ENCODE measurements around the gene C2CD2. TPM values are rescaled to one million over a fixed set of nuclear protein-coding genes. Genes with fewer than 3 reads are reported as not detected.

Gene C2CD2
- total RNA-seq, 1 donor from 2014 or later: 4.6 TPM

DNA sequence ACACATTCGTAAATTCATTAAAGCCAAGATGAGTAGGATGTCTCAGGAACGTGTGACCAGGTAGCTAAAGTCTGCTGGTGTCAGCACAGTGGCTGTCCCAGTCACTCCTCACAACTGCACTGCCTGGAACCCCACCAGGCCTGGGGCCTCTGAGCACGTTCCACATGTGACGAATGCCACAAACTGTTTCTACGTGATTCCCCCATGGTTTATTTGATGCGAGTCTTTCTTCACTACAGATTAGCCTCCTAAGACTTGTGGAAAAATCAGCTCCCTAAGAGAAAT lies 107.8 kb downstream of the C2CD2 start:
- ATAC-seq (ENCODE audit: poor library complexity) (no peak), DNase-seq (no peak)
- intact Hi-C loops (cut with DNase I): no loop called here

DNA sequence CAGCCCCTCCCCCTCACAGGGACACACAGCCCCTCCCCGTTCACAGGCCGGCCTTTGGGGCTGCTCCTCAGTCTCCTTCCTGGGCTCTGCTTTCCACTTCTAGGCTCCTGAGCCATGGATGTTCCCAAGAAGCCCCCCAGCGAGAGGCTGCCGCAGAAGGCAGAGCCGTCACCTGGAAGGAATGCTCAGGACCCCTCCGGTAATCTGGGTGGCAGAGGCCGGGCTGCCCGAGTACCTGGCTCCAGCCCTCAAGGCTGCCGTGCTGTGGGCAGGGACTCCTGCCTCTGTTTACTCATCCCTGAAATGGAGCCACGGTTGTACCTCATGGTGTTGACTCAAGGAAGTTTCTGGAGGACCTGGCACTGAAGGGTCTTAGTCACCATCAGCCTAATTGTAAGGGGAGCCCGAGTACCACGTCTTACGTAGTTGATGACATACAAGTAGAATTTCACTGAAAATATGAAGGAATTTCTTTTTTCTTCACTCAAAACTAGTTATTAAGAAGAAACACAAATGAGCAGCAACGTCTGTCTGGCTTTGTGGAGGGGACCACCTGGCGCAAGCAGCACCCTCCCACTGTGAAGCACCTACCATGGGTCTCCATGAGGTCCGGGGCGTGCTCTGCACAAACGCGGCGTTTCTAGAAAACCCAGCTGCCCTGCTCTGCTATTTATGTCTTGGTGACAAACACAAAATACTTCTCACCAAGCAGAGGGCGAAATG lies 108.3 kb downstream of the C2CD2 start:
- ATAC-seq (ENCODE audit: poor library complexity) (no peak), DNase-seq (no peak)
- intact Hi-C loops (cut with DNase I): no loop called here

DNA sequence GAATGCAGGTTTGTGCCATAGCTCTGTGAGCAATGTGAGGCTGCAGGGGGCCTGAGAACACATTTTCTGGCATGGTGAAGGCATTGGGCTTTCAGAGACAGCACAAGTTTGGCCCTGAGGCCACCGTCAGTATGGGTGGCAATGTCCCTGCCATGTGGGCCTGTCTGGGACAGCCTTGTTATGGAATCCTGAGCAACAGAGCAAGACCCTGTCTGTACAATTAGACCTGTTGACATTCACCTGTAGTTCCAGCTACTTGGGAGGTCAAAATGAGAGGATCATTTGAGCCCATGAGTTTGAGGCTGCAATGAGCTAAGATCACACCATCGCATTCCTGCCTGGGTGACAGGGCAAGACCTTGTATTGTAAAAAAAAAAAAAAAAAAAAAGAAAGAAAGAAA lies 110.2 kb downstream of the C2CD2 start:
- intact Hi-C loops (cut with DNase I): no loop called here
- ATAC-seq (ENCODE audit: poor library complexity): no peak
- DNase-seq: no peak

DNA sequence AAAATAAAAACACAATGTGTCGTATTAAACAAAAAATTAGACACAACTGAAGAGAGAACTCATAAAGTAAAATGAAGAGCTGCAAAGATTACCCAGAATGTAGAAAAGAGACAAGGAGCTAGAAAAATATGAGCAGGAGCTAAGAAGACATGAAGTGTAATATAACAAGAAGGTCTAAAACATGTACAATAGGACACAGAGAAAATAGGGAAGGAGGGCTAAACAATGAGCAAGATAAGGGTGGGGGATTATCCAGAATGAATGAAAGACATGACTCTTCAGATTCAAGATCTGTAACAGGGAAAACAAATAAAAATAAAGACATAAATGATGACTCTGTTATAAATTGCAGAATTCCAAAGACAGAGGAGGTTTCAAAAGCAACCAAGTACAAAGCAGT lies 112.9 kb downstream of the C2CD2 start:
- no peak for DNase-seq
- intact Hi-C loops (cut with DNase I): no loop called here
- no peak for ATAC-seq (ENCODE audit: poor library complexity)

DNA sequence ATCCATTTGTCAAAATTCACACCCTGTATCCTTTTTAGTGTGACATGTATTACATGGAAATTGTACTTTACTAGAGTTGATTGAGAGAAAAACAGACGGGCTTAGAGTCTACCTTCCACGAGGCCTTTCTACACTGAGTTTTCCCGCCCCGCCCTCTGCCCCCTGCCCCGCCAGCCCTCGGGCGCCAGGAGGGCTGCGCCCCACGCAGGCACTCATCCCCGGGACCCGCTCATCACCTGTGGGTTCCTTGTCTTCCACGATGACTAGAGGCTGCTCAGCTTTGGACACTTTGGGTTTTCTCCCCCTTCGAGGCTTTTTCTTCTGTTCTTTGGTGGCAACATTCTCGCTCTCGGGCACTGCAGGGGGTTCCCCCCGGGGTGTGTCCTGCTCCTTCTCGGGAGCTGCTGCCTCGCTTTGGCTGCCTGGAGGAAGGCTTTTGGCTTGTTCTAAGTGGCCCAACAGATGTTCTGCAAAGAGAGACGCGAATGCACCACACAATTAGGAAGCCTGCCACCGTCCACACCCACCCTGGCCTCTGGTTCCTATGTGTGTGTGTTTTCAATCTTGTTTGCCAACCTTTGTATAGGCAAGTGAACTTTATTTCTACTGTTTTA lies 114.3 kb downstream of the C2CD2 start:
- peak; percentile 10 for DNase-seq
- intact Hi-C loops (cut with DNase I): no loop called here
- no peak for ATAC-seq (ENCODE audit: poor library complexity)

DNA sequence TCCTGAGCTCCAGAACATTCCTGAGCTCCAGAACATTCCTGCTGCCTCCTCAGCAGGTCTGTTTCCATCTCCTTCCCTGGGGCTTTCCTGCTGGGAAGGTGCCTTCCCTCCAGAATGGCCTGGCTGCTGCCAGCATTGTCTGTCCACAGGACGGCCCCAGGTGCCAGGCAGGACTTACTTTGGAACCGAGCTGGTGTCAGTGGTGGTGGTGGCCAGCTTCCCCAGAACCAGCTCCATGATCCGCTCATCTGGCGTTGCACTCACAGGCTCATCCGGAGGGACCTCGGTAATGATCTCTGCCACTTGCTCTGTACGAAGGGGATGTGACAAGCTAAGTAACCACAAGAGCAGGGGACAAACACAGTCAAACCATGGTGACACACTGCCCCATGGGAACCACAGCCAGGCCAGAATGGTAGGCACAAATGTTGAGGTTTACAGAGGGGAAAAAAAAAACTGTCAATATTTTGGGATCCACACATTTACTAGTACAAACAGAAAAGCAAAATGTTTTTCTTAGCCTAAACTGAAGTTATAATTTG lies 116.0 kb downstream of the C2CD2 start:
- ATAC-seq (ENCODE audit: poor library complexity) (no peak), DNase-seq (peak; percentile 16)
- intact Hi-C loops (cut with DNase I): no loop called here

DNA sequence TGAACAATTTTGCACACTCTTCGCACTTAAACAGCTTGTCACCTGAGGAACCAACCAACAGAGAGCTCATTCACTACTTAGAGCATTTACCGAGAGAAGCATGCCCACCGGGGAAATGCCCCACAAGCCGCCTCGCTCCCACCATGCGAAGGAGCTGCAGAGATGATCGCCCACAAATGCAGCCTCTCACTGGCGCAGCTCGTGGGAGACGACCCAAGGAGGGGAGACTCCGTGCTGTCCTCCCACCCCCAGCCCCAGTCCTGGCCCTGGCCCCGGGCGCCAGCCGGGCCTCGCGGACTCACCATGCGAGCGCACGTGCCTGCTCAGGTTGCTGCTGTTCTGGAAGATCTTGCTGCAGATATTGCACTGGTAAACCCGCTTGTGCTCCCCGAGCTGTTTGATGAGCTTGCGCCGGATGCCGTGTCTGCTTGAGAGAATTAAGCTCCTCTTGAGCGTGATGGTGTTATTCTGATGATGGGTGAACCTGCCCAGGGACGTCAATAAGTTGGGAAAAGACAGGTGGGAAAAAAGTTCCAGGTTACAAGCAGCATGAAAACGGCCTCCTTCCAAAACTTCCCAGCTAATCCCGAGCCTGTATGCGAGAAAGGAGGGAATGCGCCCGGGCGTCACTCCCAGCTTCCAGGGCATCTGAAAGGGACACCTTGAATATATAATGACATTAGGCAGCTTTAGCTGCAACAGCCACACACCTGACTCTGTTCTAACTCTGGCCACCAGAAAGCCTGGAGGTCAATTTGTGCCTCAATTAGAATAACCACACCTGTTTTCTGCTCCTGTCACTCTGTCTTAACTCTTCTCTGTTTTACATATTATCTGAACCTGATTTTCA lies 117.4 kb downstream of the C2CD2 start:
- intact Hi-C loops (cut with DNase I): no loop called here
- ATAC-seq (ENCODE audit: poor library complexity): no peak
- peak; percentile 17 for DNase-seq

DNA sequence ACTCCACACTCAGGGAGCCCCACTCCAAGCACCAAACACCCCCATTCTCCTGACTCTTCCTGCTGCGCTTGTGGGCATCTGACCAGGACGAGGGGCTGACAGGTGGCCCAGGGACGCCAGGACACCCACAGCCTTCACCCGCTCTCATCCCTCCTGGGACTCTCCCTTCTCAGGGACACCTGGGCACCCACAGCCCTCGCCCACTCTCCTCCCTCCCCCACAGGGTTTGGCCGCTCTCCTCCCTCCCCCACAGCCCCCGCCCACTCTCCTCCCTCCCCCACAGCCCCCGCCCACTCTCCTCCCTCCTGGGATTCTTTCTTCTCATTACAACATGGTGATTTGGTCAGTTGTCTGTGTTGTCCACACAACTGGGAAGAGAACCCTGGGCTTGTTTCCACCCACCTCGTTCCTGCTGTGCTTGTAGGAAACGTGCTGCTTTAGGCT lies 118.1 kb downstream of the C2CD2 start:
- intact Hi-C loops (cut with DNase I): no loop called here

More for the DNA sequence above, 118.1 kb downstream of the C2CD2 start:
- DNase-seq (peak; percentile 21), ATAC-seq (ENCODE audit: poor library complexity) (no peak)

Other genes starting within 250 kb of the C2CD2 start
- gene RIPK4, start 187.0 kb downstream of the C2CD2 start, total RNA-seq: 0.08 TPM
- gene PRDM15, start 74.7 kb downstream of the C2CD2 start, total RNA-seq: 3.8 TPM
- 5.5 TPM for gene ZBTB21, start 56.3 kb upstream of the C2CD2 start, total RNA-seq
- gene UMODL1, start 117.3 kb upstream of the C2CD2 start, total RNA-seq: 0.05 TPM